NCI-H2029 treated with DMSO at 0.1 percent for 48 hours (cell line): Measurements from ENCODE around the gene EGFR.

Source experiments
- DNase-seq: peaks from one replicate; lab custom pipeline; 2025; lab: John Stamatoyannopoulos, UW

EGFR gene

DNA sequence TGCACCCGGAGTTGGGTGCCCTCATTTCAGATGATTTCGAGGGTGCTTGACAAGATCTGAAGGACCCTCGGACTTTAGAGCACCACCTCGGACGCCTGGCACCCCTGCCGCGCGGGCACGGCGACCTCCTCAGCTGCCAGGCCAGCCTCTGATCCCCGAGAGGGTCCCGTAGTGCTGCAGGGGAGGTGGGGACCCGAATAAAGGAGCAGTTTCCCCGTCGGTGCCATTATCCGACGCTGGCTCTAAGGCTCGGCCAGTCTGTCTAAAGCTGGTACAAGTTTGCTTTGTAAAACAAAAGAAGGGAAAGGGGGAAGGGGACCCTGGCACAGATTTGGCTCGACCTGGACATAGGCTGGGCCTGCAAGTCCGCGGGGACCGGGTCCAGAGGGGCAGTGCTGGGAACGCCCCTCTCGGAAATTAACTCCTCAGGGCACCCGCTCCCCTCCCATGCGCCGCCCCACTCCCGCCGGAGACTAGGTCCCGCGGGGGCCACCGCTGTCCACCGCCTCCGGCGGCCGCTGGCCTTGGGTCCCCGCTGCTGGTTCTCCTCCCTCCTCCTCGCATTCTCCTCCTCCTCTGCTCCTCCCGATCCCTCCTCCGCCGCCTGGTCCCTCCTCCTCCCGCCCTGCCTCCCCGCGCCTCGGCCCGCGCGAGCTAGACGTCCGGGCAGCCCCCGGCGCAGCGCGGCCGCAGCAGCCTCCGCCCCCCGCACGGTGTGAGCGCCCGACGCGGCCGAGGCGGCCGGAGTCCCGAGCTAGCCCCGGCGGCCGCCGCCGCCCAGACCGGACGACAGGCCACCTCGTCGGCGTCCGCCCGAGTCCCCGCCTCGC, at the start of gene EGFR:
Gene EGFR (plus strand): TSS at position 657 of the 830 bp plus-strand sequence. CDS start 261 bp downstream, outside the sequence.
- peak; percentile 18 for DNase-seq

DNA sequence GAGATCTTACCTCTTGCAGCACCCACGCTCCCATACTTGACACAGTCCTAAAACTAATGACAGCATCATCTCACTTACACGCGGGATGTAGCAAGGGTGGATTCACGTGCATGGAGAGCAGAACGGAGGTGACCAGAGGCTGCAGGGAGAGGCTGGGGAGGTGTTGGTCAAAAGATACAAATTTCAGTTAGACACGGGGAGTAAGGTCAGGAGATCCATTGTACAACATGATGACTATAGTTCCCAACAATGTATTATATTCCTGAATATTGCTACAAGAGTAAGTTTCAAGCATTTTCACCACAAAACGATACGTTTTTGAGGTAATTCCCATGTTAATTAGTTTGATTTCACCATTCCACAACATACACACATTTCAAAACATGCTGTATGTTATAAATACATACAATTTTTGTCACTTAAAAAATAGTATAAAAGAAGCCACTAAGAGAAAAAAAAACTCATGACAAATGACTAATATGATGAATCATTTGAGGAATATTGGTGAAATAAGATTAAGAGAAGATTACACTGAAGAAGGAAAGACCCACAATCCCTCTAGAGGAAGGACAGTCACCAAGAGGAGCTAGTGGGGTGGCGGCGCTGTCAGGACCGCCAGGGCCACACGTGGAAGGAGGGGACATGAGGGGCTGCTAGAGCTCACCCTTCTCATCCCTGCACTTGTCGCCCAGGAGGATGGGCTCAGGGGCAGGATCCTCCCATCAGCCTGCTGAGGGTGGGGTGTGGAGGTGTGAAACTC, 49.4 kb upstream of the EGFR start:
- no peak for DNase-seq

DNA sequence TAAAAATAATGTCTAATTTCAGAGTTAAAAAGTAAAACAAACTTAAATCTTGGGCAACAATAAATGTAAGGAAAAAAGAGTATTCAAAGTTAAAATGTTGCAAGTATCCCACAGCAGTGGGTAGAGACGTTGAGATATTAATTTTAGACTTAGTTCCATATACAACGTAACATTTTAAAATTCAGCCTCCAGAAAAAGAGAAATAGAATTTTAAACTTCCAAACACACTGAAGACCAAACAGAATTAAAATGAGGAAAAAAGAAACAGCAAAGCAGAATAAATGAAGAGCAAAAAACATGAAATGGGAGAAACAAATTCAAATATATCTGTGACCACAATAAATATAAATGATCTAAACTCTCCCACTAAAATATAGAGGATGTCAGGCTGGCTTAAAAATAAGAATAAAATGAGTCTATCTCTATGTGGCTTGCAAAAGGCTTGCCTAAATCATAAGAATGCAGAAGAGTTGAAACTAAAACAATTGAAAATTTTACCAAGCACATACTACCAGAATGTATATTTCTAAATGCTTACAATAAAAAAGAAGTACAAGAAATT, 46.0 kb upstream of the EGFR start:
- no peak for DNase-seq

DNA sequence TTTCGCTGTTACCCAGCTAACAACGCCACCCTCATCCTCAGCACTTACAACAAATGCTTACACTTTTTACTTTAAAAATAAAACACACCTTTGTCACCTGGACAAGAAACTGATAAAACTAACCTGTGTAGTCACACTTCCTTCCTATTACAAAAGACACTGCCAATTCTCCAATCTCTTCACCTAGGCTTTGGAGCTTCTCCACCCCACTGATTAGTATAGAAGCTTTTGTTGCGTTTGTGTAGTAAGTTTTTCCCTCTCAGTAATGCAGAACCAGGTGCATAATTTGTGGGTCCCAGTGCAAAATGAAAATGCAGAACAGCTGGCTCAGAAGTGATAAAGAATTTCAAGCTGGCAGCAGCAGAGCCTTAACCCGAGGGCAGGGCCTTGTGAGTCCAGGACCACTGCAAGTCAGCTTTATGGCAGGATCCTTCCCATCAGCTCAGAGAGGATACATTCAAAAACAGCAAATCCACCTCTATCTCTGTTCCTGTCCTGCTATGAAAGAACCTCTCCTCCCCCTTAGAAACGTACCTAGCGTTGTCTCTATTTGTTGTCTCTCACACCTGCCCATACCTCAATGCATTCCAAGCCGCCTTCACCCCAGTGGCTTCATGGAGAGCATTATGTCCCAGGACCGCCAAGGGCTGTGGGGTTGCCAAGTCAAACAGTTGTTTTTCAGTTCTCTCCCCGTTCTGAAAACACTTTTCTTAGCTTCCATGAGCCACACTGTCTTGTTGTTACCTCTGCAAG, 40.3 kb upstream of the EGFR start:
- no peak for DNase-seq

DNA sequence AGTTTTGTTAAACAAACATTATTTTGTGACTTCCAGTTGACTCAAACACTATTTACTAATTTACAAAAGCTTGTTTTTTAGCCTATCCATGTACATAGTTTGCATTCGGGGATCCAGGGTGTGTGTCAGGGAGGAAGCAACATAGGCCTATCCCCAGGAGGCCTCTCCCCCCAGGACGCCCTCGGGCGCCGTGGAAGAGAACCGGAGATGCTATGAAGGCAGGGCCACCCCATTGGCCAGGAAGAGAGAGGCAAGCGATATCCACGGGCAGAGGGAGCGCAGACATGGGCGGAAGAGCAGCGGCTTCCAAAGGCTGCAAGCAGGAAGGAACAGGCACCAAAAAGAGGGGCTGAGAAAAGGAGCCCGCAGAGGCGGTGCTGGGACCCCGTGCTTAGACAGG, 38.3 kb upstream of the EGFR start:
- DNase-seq = no peak

DNA sequence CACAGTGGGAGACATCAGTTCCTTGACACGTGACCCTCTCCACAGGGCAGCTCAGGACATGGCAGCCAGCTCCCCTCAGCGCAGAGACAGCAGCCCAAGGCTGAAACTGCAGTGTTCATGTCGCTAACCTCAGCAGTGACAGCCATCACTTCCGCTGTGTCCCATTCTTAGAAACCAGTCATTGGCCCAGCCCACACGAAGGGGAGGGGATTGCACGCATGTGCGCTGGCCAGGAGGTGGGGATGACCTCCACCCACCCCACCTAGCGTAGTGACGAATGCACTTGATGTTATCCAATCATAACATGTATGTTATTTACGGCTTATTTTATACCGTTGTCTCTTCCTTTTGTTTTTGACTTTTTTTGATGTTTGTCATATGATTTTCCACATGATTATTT, 36.9 kb upstream of the EGFR start:
- no peak for DNase-seq

DNA sequence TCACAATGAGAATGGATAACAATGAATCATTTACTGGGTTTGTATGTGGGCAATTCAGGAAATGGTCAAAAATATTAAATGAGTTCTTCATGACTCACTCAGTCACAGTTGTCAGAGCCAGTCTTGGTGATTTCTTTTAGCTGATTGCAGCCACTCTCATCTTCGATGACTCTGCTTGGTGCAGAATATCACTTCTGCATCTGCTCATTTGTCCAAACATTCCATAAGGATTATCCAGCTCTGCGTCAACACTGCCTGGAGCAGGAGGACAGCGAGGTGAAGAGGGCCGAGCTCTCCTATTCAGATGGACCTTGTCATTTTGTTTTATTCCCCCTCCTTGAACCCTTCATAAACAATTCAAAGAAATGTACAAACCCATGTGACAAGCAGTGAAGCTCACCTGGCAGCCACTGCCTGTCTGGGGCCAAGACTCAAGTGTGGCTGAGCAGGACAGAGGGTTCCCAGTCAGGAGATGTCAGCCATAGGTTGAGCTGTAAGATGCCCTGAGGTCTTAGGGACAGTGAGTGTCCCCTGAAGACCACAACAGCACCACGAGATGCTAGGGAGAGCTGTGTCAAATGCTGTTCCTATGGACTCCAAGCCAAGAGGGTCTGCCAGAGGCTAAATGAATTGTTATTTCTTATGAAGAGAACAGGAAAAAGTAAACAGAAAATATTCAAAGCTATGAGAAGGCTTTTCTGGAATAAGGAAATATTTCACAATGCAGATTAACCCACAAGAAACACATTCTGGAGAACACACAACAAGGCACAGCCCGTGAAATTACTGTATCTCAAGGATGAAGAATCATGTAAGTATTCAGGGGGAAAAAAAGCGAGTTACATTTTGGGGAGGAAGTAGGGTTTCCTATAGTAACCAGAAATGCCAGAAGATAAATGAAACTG, 33.1 kb upstream of the EGFR start:
- DNase-seq = no peak

DNA sequence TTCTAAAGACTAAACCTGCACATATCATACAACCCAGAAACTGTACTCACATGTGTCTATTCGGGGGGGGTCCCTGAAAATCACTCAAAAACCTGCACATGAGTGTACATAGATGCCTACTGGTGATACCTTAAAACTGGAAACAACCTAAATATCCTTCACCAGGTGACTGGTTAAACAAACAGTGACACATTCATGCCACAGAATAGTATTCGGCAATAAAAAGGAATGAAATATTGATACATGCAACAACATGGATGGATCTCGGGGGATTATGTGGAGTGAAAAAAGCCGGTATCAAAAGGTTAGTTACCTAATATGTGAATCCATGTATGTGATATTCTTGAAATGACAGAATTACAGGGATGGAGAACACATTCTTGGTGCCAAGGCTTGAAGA, 32.1 kb upstream of the EGFR start:
- no peak for DNase-seq

DNA sequence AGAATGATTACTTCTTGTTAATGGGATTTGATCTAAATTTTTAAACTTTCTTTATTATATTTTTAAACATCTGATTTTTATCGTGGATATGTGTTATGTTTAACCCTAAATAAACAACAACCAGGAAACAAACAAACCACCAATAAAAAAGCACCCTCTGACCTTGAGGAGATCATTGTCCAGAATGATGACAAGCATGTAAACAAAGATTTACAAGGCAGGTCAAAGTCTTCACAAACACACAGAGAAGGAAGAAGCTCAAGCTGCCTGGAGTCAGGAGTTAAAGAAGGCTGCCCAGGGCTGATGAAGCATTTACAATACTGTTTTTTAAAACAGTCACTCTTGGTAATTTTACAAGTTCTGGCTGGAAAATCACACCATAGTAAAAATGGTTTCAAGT, 31.0 kb upstream of the EGFR start:
- no peak for DNase-seq

DNA sequence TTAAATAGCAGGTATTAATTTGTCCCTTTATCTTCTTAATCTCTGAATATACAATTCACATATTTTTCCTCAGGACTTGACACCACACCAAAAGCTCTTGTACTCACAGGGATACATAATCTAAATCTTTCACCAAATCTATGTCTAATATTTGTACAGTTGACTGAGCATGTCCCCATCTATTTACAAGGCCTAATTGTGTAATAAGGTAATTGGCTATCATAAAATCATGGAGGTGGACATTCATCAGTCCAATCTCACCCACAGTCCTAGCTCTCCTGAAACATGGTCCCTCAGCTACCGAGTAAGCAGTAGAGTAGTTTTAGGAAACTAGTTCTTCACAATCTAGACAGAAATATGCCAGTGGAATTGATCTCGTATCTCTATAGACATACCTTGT, 30.3 kb upstream of the EGFR start:
- DNase-seq = no peak

DNA sequence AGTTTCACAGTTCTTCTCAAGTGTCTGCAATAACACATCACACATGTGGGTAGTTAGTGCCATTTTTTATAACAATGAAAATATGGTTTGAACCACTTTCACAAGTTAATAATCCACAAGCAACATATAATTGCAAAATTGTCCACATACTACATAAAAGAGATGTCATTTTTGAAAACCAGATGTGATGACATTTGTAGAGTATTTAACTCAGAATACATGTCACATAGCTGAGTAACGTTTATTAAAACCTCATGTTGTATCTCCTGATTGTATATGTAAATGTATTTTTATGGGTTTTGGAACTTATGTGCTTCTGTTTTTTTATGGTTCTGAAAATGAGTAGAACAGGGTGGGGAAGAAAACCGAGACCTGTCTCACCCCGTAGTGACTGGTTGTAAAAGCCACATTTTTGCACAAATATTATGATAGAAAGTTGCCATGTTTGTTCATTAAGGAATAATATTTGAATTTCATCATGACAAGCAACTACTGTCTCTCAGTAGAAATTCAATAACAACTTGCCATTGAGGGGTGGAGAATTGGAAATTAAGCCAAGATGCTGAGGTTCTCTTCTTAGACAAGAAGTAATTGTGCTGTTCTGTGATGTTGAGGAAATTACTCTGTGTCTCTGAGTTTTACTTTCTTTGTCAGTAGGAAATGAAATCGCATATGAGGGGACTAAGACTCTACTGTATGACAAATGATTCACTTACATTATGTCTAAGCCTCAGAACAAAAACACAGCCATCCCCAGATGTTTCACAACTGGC, 29.2 kb upstream of the EGFR start:
- DNase-seq = no peak

DNA sequence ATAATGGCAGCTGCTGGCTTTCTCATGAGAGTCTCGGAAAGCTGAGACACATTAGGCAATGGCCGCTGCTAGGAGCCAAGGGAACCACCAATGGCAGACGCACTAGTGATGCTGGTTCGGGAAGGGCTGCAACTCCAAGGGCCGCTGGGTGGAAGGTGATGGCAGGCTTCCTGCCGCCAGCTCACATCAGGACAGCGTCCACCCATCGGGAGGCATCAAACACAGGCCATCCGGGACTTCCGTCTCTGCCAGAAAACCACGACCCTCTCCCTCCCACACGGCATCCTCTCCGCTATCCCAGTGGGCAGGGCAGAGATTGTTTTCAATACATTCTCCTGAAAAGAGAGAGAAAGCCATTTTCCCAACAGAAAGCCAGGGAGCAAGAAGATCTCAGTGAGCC, 27.5 kb upstream of the EGFR start:
- no peak for DNase-seq

DNA sequence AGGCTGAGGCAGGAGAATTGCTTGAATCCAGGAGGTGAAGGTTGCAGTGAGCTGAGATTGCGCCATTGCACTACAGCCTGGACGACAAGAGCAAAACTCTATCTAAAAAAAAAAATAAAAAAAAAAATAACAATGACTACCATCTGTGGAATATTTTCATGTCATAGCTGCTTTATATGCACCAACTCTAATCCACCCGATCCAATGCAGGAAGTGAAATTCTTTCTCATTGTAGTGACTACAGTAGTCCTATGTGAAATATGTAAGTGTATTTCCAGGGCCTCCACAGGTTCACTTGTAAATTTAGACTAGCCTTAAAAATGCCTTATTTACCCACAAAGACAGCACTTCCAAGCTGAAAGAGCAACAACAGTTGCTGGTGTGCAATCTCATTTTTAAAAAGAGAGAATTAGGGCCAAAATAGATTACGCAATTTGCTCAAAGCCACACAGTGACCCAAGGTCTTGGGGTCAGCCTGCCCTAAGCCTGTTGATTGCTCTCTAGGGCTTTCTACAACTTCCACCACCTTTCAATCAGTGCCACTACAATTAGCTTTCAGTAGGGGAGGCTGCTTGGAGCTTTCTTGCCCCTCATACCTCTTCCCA, 25.8 kb upstream of the EGFR start:
- no peak for DNase-seq

DNA sequence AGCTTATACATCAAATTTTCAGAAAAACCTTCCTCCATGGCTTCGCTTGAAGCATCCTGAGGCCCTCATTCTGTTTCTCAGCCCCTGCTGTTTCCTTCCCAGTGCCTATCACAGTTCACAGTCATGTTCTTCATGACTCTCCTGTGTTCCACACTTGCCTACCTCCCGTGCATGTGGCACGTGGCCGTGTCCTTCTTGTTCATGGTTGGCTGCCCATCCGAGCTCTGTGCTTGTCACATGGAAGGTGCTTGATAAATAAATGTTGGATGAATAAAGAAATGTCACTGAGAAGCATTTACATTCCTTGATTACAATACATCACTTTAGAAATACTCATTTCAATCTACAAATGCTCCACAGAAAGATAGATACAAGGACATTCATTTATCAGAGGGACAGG, 23.7 kb upstream of the EGFR start:
- no peak for DNase-seq

DNA sequence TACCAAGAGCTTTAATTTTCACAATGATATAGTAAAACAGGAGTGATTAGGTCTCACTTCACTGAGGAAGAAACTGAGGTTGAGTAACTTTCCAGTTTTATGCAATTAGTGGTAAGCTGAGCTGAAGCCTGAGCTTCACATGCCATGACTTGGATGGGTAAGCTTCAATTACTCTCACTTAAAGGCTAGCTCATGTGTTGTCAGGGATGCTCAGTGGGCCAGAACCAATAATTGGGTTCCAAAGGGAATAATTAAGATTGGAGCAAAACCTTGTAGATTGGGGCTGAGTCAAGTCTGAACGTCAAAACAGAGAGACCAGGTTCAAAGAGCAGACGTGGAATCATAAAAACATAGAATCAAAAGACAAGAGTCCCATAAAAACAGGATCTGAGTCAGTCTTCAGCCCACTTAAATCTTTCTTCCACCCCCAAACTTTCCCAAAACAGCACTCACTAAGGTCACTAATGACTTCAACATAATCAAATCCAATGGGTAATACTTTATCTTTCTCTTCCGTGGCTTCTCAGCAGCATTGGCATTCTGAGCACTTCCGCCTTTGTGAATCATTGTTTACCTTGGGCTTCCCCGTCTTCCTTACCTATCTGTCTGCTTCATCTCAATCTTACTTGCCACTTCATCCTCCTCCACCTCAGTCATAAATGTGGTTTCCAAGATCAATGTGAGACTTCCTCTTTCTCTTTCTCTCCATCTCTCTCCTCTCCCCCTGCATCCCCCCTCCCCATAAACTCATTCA, 23.0 kb upstream of the EGFR start:
- DNase-seq = no peak

DNA sequence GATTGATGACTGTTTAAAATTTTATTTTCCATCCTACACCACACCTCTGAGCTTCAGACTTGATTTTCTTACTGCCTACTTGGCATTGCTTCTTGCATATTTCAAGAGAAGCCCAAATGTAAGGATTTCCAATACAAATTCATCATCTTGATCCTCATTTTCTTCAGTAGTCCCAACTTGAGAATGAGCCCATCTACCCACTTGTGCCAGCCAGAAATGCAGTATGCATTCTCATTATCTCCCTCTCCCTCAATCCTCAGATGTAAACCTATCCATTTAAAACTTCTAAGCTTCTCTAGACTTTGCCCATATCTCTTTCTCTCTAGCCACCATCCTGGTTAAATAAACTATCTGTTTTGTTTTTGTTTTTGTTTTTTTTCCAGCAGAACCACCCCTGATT, 22.4 kb upstream of the EGFR start:
- no peak for DNase-seq

DNA sequence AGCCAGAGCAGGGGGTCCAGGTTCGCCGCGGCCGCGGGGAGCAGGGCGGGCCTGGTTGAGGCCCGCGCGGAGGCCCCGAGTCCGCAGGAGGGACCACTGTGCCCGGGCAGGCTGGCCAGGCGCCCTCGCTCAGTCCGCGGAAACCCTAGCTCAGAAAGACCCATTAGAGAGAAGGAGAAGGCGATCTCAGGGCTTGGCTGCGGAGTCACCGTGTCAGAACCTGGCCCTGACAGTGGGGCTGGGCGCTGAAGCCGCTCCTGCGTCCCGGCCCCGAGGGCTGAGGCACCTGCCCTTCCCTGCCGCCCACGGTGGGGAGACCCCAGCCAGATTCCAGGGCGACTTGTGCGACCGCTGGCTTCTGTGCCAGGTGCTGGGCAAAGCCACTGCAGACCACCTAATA, 14.2 kb upstream of the EGFR start:
- no peak for DNase-seq

DNA sequence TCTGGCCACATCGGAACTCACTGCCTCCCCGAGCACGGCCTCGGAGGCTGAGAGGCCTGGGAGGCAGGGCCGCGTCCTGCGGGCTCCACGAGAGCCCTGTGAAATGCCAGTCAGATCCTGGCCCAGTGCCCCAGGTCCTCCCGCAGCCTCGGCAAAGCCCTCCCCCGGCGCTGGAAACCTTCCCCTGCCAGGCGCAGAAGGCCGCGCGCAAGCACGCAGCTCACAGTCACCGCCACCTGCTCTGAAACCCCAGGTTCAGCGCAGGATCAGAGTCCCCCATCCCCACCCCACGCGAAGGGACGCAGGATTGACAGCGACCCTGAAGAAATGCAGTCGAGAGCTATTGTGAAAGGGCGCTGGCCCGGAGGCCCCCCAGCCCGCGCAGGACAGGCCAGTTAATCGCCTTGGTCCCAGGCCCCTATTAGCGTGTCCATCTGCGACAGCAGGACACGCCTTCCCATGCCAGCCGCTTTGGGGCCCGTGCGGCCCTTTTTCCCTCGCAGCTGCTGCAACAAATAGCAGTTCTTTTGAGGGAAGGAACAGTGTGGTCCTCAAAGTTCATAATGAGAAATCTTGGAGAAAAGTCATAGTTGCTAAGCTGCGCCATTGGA, 13.5 kb upstream of the EGFR start:
- DNase-seq = no peak

DNA sequence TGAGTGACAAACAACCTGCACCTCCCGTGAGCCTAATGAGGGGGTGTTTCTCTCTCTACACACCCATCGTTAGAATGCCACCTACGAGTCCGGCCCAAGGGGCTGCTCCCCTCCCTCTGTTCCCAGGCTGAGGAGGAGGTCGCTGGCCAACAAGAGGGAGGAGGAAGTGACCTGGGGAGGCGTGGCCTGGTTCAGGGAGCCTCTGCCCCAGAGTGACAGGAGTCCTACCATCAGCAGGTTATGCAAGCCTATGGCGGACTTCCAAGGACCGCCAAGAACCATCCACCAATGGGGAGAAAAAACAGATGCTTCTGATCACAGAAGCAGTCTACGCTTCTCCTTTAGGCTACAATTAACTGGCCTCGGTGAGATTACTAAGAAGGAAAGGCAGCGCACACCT, 12.3 kb upstream of the EGFR start:
- no peak for DNase-seq
